Brain microvascular endothelial cell (primary cell): Measurements from ENCODE around the gene ACSBG1.
"Not testable (repeated sequence)": the region's sequence is repeated elsewhere in the genome, so short reads cannot be mapped to it uniquely, and the experiment has no call there.

Experiments used
- DNase-seq: peaks from one replicate; pipeline ENCODE4 v3.0.0-alpha.2; 2020
- H3K27ac ChIP-seq: fragments of 250-450 bp; sonication (Bioruptor Pico); 2 replicates; pipeline ENCODE4 v1.5.1; 2020; ENCODE audit warnings: mild to moderate bottlenecking, moderate library complexity
- H3K27me3 ChIP-seq: fragments of 250-450 bp; sonication (Bioruptor Pico); replicated peaks from 2 replicates; pipeline ENCODE4 v1.5.1; 2020; ENCODE audit warnings: mild to moderate bottlenecking
- H3K36me3 ChIP-seq: fragments of 250-450 bp; sonication (Bioruptor Pico); replicated peaks from 2 replicates; pipeline ENCODE4 v1.5.1; 2020; ENCODE audit warnings: mild to moderate bottlenecking
- H3K4me3 ChIP-seq: 2 replicates; pipeline ENCODE4 v1.5.1; 2011; ENCODE audit warnings: low read depth, mild to moderate bottlenecking, control low read depth, low read length, moderate library complexity
- CTCF ChIP-seq: IDR thresholded peaks from 2 replicates; pipeline ENCODE4 v1.5.1; 2011; ENCODE audit warnings: low read depth, mild to moderate bottlenecking, moderate library complexity, low read length, control low read depth, inconsistent platforms; ENCODE audit errors: missing control alignments
- in situ Hi-C: cut with HindIII; loops from 2 replicates; pipeline ENCODE4 v1.10.0; 2017; ENCODE audit warnings: low sequenced_read_pairs, low pct_ligation_motif_present

Gene ACSBG1

GRCh38 chr15:78159395-78159794, 75.0 kb downstream of the ACSBG1 start:
- in situ Hi-C loops, result no loop called here
- H3K27me3 ChIP-seq, result no peaks in the 10 kb centered on the region
- no peak for TF ChIP-seq CTCF
- H3K4me3 ChIP-seq, result no peak overlapping the region
- H3K27ac ChIP-seq, result no peak overlapping the region
- DNase-seq, result no peak
- H3K36me3 ChIP-seq, result peaks cover 11% of the 10 kb centered on the region

- in situ Hi-C loops, result no loop called here
- no peak for TF ChIP-seq CTCF
Observed at GRCh38 chr15:78157203-78157602, 77.2 kb downstream of the ACSBG1 start.

GRCh38 chr15:78156653-78157052, 77.7 kb downstream of the ACSBG1 start:
- Histone ChIP-seq H3K27me3 (no peaks in the 10 kb centered on the region), H3K36me3 (peaks cover 11% of the 10 kb centered on the region), H3K4me3 (no peak overlapping the region), H3K27ac (no peak overlapping the region)
- no peak for DNase-seq
- no peak for TF ChIP-seq CTCF
- in situ Hi-C loops, result no loop called here

More at GRCh38 chr15:78157203-78157602, 77.2 kb downstream of the ACSBG1 start:
- no peak overlapping the region for H3K27ac ChIP-seq
- no peak overlapping the region for H3K4me3 ChIP-seq
- H3K27me3 ChIP-seq, result no peaks in the 10 kb centered on the region
- no peak for DNase-seq
- peaks cover 11% of the 10 kb centered on the region for H3K36me3 ChIP-seq

GRCh38 chr15:78155355-78155939, 78.9 kb downstream of the ACSBG1 start:
- in situ Hi-C loops, result no loop called here
- H3K27ac ChIP-seq, result no peak overlapping the region
- H3K36me3 ChIP-seq, result peaks cover 11% of the 10 kb centered on the region
- H3K27me3 ChIP-seq, result no peaks in the 10 kb centered on the region
- DNase-seq, result no peak
- no peak overlapping the region for H3K4me3 ChIP-seq
- TF ChIP-seq CTCF, result no peak

- no peak for DNase-seq
- Histone ChIP-seq H3K27ac (no peak overlapping the region), H3K36me3 (peaks cover 9% of the 10 kb centered on the region), H3K27me3 (no peaks in the 10 kb centered on the region), H3K4me3 (no peak overlapping the region)
- in situ Hi-C loops, result no loop called here
- no peak for TF ChIP-seq CTCF
Observed at GRCh38 chr15:78154955-78155354, 79.4 kb downstream of the ACSBG1 start.

GRCh38 chr15:78151075-78151474, 83.3 kb downstream of the ACSBG1 start:
- H3K27me3 ChIP-seq, H3K27ac ChIP-seq, H3K4me3 ChIP-seq, DNase-seq, H3K36me3 ChIP-seq, in situ Hi-C loops: not testable (repeated sequence)
